IMR-90 (cell line): ENCODE results near the gene UBL4B. TPM values are rescaled to one million over a fixed set of nuclear protein-coding genes. Genes with fewer than 3 reads are reported as not detected.

Experiments used
- ATAC-seq: fragments of 200-7000 bp; cut with Tn5 transposase; 2 replicates; pipeline ENCODE4 v1.9.1; 2020; ENCODE audit warnings: low read depth, mild to moderate bottlenecking, moderate library complexity
- BruUV-seq: library from RNA; stranded (reverse); fragments of 400-500 nt; replicated peaks from 2 replicates; lab custom pipeline; 2021; lab: Mats Ljungman, UMichigan
- CTCF ChIA-PET: fragments of 300-600 bp; formaldehyde crosslinking; extraction: SDS; loops from one replicate; lab custom pipeline; 2021; ENCODE audit warnings: antibody characterized with exemption; lab: Yijun Ruan, JAX
- POLR2A ChIA-PET: fragments of 300-600 bp; sonication (Branson Sonifier 250); formaldehyde crosslinking; loops from one replicate; lab custom pipeline; 2022; ENCODE audit warnings: antibody characterized with exemption; ENCODE audit not compliant: unreplicated experiment; lab: Charles Lee
- DNase-seq: peaks from one replicate; pipeline ENCODE4 v3.0.0; 2013
- H2AFZ ChIP-seq: replicated peaks from 2 replicates; pipeline ENCODE3; 2013; ENCODE audit warnings: low read length, mild to moderate bottlenecking; ENCODE audit not compliant: poor library complexity
- H2AK5ac ChIP-seq: 2 replicates; pipeline ENCODE4 v1.6.1; 2013; ENCODE audit warnings: low read depth, low read length, inconsistent platforms
- H2AK9ac ChIP-seq: replicated peaks from 2 replicates; pipeline ENCODE3; 2013; ENCODE audit warnings: mild to moderate bottlenecking, low read depth, low read length, moderate library complexity; ENCODE audit not compliant: poor library complexity
- H2BK120ac ChIP-seq: 2 replicates; pipeline ENCODE4 v1.6.1; 2013; ENCODE audit warnings: low read depth, low read length, inconsistent platforms
- H2BK15ac ChIP-seq: 3 replicates; pipeline ENCODE4 v1.6.1; 2013; ENCODE audit warnings: low read depth, low read length, inconsistent platforms
- H2BK20ac ChIP-seq: 2 replicates; pipeline ENCODE4 v1.6.1; 2013; ENCODE audit warnings: low read depth, mild to moderate bottlenecking, inconsistent platforms, low read length, moderate library complexity
- H2BK5ac ChIP-seq: 2 replicates; pipeline ENCODE4 v1.6.1; 2013; ENCODE audit warnings: mild to moderate bottlenecking, low read depth, low read length, inconsistent platforms; ENCODE audit not compliant: poor library complexity, severe bottlenecking
- H3K14ac ChIP-seq: replicated peaks from 2 replicates; pipeline ENCODE4 v1.6.1; 2013; ENCODE audit warnings: low read depth, low read length, inconsistent platforms
- H3K18ac ChIP-seq: 2 replicates; pipeline ENCODE4 v1.6.1; 2013; ENCODE audit warnings: low read depth, low read length, control low read depth
- H3K23ac ChIP-seq: 2 replicates; pipeline ENCODE4 v1.6.1; 2013; ENCODE audit warnings: low read depth, low read length, inconsistent platforms
- H3K27ac ChIP-seq: 2 replicates; pipeline ENCODE4 v1.5.1; 2013; ENCODE audit warnings: mild to moderate bottlenecking, control low read depth, low read length; ENCODE audit not compliant: insufficient read depth
- H3K27me3 ChIP-seq: 2 replicates; pipeline ENCODE4 v1.6.1; 2013; ENCODE audit warnings: low read length; ENCODE audit not compliant: control insufficient read depth, insufficient read depth
- H3K36me3 ChIP-seq: 2 replicates; pipeline ENCODE4 v1.6.1; 2013; ENCODE audit warnings: low read length, mixed read lengths; ENCODE audit not compliant: control insufficient read depth, insufficient read depth
- H3K4ac ChIP-seq: 2 replicates; pipeline ENCODE4 v1.6.1; 2013; ENCODE audit warnings: low read depth, low read length, inconsistent platforms
- H3K4me1 ChIP-seq: 2 replicates; pipeline ENCODE4 v1.6.1; 2013; ENCODE audit warnings: low read length, mixed read lengths; ENCODE audit not compliant: control insufficient read depth, insufficient read depth
- H3K4me2 ChIP-seq: 2 replicates; pipeline ENCODE4 v1.6.1; 2013; ENCODE audit warnings: low read depth, mild to moderate bottlenecking, control low read depth, low read length, moderate library complexity
- H3K4me3 ChIP-seq: 2 replicates; pipeline ENCODE4 v1.5.1; 2013; ENCODE audit warnings: low read depth, mild to moderate bottlenecking, control low read depth, low read length, moderate library complexity; ENCODE audit not compliant: insufficient read depth
- H3K56ac ChIP-seq: 2 replicates; pipeline ENCODE4 v1.6.1; 2013; ENCODE audit warnings: low read length, inconsistent platforms; ENCODE audit not compliant: insufficient read depth; ENCODE audit errors: extremely low read depth
- H3K79me1 ChIP-seq, 2 experiments: 2 replicates each; pipeline ENCODE4 v1.6.1; 2013; ENCODE audit warnings: low read length in 2 of 2, inconsistent platforms in 1 of 2, low read depth in 1 of 2
- H3K9ac ChIP-seq: 2 replicates; pipeline ENCODE4 v1.6.1; 2013; ENCODE audit warnings: low read depth, low read length, control low read depth
- H3K9me1 ChIP-seq: 2 replicates; pipeline ENCODE4 v1.6.1; 2013; ENCODE audit warnings: low read length, inconsistent platforms; ENCODE audit not compliant: insufficient read depth
- H3K9me3 ChIP-seq: 2 replicates; pipeline ENCODE4 v1.6.1; 2013; ENCODE audit warnings: low read length; ENCODE audit not compliant: control insufficient read depth, insufficient read depth
- H4K20me1 ChIP-seq: 2 replicates; pipeline ENCODE4 v1.6.1; 2013; ENCODE audit warnings: low read length, inconsistent platforms; ENCODE audit not compliant: insufficient read depth
- H4K5ac ChIP-seq: 2 replicates; pipeline ENCODE4 v1.6.1; 2013; ENCODE audit warnings: mild to moderate bottlenecking, low read depth, low read length, control low read depth
- H4K8ac ChIP-seq, 2 experiments: 2 replicates each; pipeline ENCODE4 v1.6.1; 2013; ENCODE audit warnings: low read depth in 2 of 2, low read length in 2 of 2, control low read depth in 1 of 2, inconsistent platforms in 1 of 2
- H4K91ac ChIP-seq: 2 replicates; pipeline ENCODE4 v1.6.1; 2013; ENCODE audit warnings: low read depth, low read length, inconsistent platforms; ENCODE audit not compliant: insufficient read depth
- CEBPB ChIP-seq: IDR thresholded peaks from 2 replicates; pipeline ENCODE4 v1.6.1; 2012; ENCODE audit warnings: low read depth, low read length, improper control_type of control experiment
- MAZ ChIP-seq: IDR thresholded peaks from 2 replicates; pipeline ENCODE4 v1.6.1; 2012; ENCODE audit warnings: low read depth, mild to moderate bottlenecking, low read length, improper control_type of control experiment, moderate library complexity, borderline replicate concordance
- MXI1 ChIP-seq: IDR thresholded peaks from 2 replicates; pipeline ENCODE4 v1.6.1; 2012; ENCODE audit warnings: low read depth, mild to moderate bottlenecking, low read length, moderate library complexity, borderline replicate concordance
- POLR2A ChIP-seq: IDR thresholded peaks from 2 replicates; pipeline ENCODE4 v1.6.1; 2012; ENCODE audit warnings: mild to moderate bottlenecking, low read depth, low read length
- RCOR1 ChIP-seq: IDR thresholded peaks from 2 replicates; pipeline ENCODE4 v1.6.1; 2012; ENCODE audit warnings: mild to moderate bottlenecking, low read length, improper control_type of control experiment; ENCODE audit not compliant: insufficient replicate concordance
- WGBS, 2 experiments: methylation state at CpG; one replicate each; pipeline versions ENCODE4 v1.1.5 to v1.1.7; 2013; ENCODE audit warnings: missing lambda C conversion rate in 2 of 2; ENCODE audit not compliant: insufficient read length in 1 of 2; ENCODE audit errors: extremely low coverage in 2 of 2; 5-methylcytosine and 5-hydroxymethylcytosine counted together
- dilution Hi-C: fragments of 300-500 bp; cut with HindIII; formaldehyde crosslinking; loops from one replicate; pipeline ENCODE4 v1.14.3; 2018; ENCODE audit warnings: low sequenced_read_pairs; ENCODE audit not compliant: unreplicated experiment
- in situ Hi-C: fragments of 300-500 bp; cut with MboI; formaldehyde crosslinking; loops from 3 replicates; pipeline ENCODE4 v1.14.3; 2019; ENCODE audit warnings: low sequenced_read_pairs, inconsistent platforms, mixed read lengths
- intact Hi-C: fragments of 100-400 bp; cut with micrococcal nuclease; formaldehyde crosslinking; loops from 2 replicates; pipeline ENCODE4 v1.10.0; 2022
- polyA plus RNA-seq, 3 experiments: library from polyadenylated mRNA; depleted of rRNA; stranded (reverse); fragments of >200 nt; gene quantifications; 2 replicates each; pipeline ENCODE4 v1.2.3, GENCODE V29; 2012; ENCODE audit warnings: low replicate concordance in 1 of 3
- total RNA-seq: library from RNA; depleted of rRNA; stranded (reverse); fragments of >200 nt; gene quantifications from 2 replicates; pipeline ENCODE4 v1.2.3, GENCODE V29; 2012
- TF ChIP-seq, protein P1 (sequence below): fragments of 150-350 bp; IDR thresholded peaks from 2 replicates; pipeline ENCODE4 v1.6.1; 2017; ENCODE audit warnings: mild to moderate bottlenecking, antibody characterized with exemption, low read length, low read depth
- TF ChIP-seq, protein P2 (sequence below): conservative IDR thresholded peaks from 2 replicates; pipeline ENCODE4 v1.5.1; 2012; ENCODE audit warnings: mild to moderate bottlenecking, low read depth, low read length, improper control_type of control experiment

UBL4B gene
- total and polyA plus RNA-seq, 2 of the 4 experiments (the other 2 are of a cell fraction): not detected

DNA sequence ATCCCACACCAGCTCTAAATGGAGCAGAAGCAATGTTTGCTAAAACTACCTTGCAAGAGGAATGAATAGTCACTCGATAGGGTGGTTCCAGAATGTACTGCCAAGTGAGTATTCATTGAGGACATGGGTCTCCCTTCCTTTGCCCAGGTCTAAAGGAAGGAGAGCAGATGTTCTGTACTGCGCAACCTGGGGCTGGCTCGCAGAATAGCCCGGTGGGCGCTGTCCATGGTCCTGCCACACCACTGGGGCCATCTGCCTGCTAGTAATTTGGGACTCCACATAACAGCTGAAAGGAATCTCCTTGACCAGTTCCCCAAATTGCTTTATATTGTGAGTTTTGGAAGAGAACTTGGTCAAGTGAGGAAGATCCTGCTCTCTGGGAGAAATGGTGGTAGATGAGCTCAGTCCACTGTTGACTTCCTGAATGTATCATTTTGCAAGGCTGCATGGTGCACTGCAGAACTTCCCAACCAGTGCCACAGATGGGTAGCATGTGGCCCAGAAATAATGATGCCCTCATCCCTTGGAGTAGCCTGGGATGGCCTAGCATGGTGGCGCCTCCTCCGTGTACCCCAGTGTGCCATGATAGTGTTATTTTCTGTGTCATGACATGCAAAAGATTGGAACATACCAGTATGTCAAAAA is 43.8 kb downstream of the UBL4B start:
- no peak overlapping the region for H3K4ac ChIP-seq
- H3K14ac ChIP-seq: no peak overlapping the region
- no peak overlapping the region for H3K4me2 ChIP-seq
- ChIA-PET CTCF (no interaction called here), POLR2A (interaction anchor here (0.6 kb wide), 1 partner anchor 9 kb away, joined by 3 read pairs; no protein-coding TSS in a partner anchor)
- no peak overlapping the region for H4K8ac ChIP-seq
- no peaks in the 10 kb centered on the region for H3K4me1 ChIP-seq
- DNase-seq: peak; percentile 63
- peaks cover 14% of the 10 kb centered on the region for H3K27me3 ChIP-seq
- peak; percentile 97 for ATAC-seq
- H3K79me1 ChIP-seq: no peaks in the 10 kb centered on the region
- no peak overlapping the region for H2BK20ac ChIP-seq
- H3K9me1 ChIP-seq: no peaks in the 10 kb centered on the region
- H4K20me1 ChIP-seq: no peaks in the 10 kb centered on the region
- H3K9ac ChIP-seq: no peak overlapping the region
- WGBS, 2 experiments: 0% methylated on average over 1 of the region's 7 CpGs; no CpG with 5 or more reads in 1 of the 2 experiments
- no peak overlapping the region for H3K18ac ChIP-seq
- H4K5ac ChIP-seq: no peak overlapping the region
- H2BK15ac ChIP-seq: no peak overlapping the region
- no peak overlapping the region for H2BK5ac ChIP-seq
- no peaks in the 10 kb centered on the region for H3K9me3 ChIP-seq
- no peak overlapping the region for H2BK120ac ChIP-seq
- H4K91ac ChIP-seq: no peak overlapping the region
- H2AFZ ChIP-seq: no peak overlapping the region
- no peak overlapping the region for H3K23ac ChIP-seq
- no peak overlapping the region for H3K56ac ChIP-seq
- H3K36me3 ChIP-seq: no peaks in the 10 kb centered on the region
- no peak overlapping the region for H3K27ac ChIP-seq
- in situ Hi-C loops: no loop called here
- TF ChIP-seq, protein P1, sequence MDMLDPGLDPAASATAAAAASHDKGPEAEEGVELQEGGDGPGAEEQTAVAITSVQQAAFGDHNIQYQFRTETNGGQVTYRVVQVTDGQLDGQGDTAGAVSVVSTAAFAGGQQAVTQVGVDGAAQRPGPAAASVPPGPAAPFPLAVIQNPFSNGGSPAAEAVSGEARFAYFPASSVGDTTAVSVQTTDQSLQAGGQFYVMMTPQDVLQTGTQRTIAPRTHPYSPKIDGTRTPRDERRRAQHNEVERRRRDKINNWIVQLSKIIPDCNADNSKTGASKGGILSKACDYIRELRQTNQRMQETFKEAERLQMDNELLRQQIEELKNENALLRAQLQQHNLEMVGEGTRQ: no peak
- TF ChIP-seq MXI1: peak; percentile 54; the same call in 1 of the 2 replicates
- no peak for TF ChIP-seq POLR2A
- TF ChIP-seq, protein P2, sequence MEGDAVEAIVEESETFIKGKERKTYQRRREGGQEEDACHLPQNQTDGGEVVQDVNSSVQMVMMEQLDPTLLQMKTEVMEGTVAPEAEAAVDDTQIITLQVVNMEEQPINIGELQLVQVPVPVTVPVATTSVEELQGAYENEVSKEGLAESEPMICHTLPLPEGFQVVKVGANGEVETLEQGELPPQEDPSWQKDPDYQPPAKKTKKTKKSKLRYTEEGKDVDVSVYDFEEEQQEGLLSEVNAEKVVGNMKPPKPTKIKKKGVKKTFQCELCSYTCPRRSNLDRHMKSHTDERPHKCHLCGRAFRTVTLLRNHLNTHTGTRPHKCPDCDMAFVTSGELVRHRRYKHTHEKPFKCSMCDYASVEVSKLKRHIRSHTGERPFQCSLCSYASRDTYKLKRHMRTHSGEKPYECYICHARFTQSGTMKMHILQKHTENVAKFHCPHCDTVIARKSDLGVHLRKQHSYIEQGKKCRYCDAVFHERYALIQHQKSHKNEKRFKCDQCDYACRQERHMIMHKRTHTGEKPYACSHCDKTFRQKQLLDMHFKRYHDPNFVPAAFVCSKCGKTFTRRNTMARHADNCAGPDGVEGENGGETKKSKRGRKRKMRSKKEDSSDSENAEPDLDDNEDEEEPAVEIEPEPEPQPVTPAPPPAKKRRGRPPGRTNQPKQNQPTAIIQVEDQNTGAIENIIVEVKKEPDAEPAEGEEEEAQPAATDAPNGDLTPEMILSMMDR: no peak
- peak; percentile 10; the same call in 1 of the 2 replicates for TF ChIP-seq MAZ
- TF ChIP-seq CEBPB: peak; percentile 43; the same call in 1 of the 2 replicates
- TF ChIP-seq RCOR1: no peak
- no peak overlapping the region for H2AK9ac ChIP-seq
- no peak overlapping the region for H2AK5ac ChIP-seq
- intact Hi-C loops: no loop called here
- H3K4me3 ChIP-seq: no peak overlapping the region
- no TSS peak for BruUV-seq
- dilution Hi-C loops: no loop called here
